Measurements from ENCODE around the gene SH3BP4.

The SH3BP4 gene

GRCh38 chr2:234949762-234950434 lies 1.9 kb upstream of the SH3BP4 start:
- DNase-seq (ENCODE audit: low read depth) = peak; percentile 99

- DNase-seq (ENCODE audit: low read depth) = no peak
Observed at GRCh38 chr2:234950435-234950729, 1.4 kb upstream of the SH3BP4 start.

DNA sequence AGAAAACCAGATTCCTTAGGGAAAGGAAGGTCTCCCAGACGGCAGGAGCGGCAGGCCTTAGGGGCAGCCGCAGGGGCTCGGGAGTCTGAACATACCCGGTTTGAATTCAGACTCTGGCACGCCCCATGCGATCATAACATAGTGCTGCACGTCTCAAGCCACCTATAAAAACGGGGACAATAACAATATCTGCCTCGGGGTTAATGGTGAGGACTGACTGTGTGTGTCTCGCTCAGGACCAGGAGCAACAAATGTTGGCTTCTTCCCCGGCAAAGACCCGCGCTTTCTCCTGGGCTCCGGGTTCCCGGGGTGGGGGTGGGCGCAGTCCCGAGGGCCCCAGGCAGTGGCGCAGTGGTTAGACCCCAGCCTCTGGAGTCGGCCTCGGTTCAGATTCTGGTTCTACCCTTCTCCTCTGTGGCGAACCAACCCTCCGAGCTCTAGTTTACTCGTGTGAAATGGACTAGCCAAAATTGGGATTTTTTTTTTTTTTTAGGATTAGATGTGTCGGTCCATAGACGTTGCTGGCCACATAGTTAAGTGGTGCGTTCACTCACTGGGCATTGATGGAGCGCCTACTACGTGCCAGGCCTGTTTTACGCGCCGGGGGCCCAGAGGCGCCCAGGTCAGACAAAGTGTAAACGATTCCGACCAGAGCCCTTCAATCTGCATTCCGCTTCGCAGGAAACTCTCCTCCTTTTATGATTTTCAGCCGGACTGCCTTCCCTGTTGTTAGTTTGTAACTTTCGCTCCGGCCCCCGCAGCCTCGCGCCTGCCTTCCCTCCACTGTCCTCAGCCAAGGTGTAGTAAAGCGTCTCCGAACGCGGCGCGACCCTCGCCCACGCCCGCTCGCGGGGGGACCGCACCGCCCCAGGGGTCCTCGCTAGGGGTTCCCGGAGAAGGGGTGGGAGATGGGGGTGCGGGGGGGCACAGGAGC lies 820 bp upstream of the SH3BP4 start:
- peak; percentile 64 for DNase-seq (ENCODE audit: low read depth)

DNA sequence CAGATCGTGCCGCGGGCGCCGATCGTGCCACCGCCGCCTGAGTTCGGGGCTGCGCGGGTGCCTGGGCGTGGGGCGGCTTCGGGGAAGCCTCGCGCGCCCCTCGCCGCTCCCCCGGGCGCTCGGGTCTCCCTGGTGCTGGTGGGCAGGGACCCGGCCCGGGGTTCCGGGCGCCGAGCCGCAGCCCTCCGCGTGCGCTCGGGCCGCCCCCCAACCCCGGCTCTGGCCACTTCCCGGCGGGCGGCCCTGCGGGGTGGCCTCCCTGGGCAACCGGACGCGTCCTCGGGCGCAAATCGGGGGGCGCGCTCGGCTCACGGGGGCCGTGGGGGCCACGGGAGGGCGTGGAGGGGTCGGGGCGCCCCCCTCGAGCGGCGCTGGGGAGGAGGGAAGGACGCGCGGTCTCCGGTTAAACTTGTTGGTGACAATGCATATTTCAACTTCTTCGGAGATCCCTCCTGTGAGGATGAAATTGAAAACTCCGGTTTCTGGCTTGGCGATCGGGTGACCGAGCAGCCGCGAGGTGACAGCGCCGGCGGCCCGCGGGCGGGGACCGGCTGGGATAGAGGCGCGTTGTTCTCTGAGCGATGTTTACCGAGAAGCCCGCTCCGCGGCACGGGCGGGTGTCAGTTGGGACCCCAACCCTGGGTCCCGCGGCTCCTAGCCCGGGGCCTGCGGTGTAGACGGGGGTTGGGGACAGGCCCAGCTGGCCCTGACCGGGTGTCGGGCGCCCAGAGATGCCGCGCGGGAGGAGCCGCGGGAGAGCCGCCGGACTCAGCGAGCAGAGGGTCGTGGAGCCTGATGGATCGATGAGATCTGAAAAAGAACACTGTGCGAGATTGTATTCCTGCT lies 676 bp downstream of the SH3BP4 start:
- peak; percentile 49 for DNase-seq (ENCODE audit: low read depth)

DNA sequence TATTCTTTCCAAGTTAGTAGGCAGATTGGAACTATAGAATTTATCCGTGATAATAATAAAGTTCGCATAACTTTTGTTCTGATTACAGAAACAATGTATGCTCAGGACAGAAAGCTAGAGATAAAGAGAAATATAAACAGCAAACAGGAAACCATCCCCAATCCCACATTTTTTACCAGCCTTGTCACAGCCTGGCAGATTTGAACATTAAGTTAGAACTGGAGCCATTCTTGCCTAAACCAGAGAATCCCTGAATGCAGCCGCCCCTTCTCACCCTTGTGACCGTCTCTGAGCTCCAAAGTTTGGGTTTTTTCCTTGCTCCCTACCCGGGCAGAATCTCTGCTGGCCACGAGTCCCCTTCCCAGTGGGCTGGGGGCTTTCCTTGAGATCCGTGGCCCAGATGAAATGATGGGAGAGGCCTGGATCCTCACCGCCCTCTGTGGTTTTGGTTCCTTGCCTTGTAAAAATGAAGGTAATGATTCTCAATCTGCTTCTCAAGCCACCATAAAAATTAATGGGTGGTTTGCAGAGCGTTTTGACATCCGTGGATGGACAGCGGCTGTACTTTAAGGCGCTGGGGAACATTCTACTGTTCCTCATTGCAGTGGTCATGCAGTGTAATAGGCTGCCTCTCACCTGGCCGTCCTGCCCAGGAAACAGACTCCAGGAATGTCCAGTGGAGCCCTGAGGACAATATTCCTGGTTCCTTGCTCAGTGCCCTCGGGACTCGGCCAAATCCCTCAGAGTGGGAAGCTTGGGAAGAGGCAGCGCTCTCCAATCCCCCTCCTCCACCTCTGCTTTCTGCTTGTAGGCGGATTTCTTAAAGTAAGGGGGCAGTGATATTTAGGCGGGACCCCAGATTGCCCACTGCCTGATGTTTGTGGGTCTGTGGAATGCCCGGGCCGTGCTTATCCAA lies 1.6 kb downstream of the SH3BP4 start:
- peak; percentile 52 for DNase-seq (ENCODE audit: low read depth)

GRCh38 chr2:234954551-234954992 lies 2.8 kb downstream of the SH3BP4 start:
- DNase-seq (ENCODE audit: low read depth) = no peak

DNA sequence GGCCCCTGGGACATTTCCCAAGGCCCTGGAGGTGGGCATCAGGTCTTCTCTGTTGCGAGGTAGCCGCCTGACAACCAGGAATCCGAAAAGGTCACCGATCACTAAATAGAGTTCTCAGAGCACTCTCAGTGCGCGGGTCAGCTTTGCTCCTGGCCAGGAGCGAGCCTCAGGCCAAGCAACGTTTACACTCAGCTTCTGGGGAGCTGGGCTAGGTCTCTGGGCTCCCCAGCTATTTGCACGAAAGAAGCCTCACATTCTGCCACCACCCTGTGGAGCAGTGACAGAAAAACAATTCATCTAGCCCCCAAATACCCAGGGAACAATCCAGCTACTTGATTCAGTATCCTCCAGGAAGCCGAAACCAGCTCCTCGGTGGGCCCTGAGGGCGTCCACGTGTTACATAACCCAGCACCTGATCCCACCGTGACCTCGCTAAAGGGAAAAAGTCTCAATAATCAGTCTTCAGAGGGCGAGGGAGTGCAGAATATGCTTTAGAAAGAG lies 3.3 kb downstream of the SH3BP4 start:
- DNase-seq (ENCODE audit: low read depth) = no peak

DNA sequence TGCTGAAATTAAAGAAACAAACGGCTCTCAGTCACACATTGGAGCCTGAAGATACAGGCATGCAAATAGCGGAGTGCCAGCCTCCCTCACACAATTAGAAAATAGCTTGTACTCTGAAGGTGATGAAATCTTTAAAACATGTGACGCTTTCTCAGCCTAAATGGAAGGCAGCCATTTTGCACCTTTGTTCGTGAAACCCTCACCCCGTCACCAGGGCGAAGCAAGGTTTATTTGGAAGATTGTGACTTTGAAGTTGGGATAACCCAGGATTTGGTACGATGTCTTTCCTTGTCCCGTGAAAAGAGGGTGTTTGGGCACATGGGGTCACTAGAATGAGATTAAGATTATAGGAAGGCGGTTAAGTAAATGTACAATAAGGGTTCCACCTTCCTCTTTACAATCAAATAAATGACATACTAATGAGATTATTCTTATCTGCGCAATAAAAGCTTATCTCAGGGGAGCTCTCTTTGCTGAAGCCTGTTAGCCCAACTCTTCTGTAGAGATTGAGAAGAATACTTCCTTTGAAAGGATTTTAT lies 4.2 kb downstream of the SH3BP4 start:
- no peak for DNase-seq (ENCODE audit: low read depth)

DNA sequence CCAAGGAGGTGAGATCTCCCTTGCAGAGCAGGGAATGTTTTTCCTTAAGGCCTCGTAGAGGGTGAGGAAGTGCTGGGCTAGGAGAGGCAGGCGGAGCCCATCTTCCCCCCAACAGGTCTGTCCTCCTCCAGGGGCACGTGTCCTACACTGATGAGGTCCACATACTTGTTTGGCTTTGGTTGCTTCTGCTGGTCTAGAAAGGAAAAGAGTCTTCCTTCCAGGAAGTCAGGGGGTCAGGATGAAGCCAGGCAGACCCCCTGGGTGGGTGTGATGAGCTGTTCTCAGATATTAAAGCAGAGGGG lies 6.0 kb downstream of the SH3BP4 start:
- DNase-seq (ENCODE audit: low read depth) = no peak

GRCh38 chr2:234958311-234958710 lies 6.5 kb downstream of the SH3BP4 start:
- no peak for DNase-seq (ENCODE audit: low read depth)

DNA sequence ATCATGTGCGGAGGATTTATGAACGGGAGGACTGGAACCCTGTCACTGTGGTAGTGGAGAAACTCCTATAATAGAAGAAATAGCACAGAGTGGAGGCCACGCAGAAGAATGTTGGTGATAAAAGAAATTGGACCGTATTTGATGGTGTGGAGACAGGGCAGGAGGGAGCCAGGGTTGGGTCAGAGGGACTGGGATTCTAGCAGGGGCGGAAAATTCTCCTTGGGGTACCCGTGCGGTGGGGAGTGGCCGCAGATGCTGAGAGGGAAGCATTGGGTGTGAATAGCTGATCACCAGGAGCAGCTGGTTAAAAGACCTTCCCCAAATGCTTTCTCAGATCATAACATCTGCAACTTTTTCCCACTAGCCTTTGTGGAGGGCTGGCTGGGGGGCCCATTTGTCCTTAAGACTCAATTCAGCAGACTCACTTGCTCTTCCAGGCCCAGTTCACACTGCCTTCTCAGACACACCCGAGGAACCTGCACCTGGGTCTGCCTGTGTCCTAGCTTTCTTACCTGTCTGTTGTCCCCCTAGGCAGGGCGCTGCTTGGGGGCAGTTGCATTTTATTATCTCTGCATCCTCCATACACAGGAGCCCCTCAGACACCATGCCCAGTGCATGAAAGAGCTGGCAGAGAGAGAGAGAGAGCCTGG lies 7.1 kb downstream of the SH3BP4 start:
- DNase-seq (ENCODE audit: low read depth) = no peak

DNA sequence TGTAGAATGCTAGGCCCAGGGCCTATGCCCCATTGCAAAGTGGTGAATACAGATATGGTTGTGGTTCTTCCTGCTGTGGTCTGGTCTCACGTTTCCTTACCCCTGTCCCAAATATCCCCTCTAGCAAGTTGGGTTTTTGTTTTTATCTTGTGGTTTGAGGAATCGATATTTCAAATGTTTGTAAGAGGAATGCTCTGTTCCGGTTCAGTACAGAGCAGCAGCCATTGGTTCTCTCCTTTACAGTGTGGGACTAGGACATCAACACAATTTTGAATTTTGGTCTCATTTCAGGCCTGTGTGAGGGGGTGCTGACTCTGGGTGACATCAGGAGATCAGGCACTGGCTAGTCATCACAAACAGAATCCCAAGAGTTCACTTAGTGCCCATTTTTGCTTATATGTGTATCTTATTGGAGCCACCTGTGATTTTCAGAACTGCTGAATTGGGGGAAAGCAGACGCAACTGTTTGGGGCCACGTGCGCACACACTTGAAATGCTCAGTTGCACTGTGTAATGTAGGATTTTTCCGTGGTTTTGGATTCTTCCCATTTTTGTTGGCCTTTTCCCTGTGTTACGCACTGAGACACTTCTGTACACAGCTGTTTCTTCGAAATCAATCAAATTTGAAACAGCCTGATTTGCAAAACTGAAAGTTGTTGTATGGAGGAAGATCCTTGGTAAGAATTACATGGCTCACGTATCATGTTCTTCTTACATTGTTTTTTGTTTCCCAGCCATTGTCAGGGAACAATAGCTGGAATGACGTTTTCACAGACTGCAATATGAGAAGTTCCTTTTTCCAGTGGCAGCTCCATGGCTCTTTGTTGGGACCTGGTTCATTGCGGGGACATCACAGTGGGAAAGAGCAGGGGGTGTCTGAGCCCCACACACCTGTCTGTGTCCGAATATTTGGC lies 8.6 kb downstream of the SH3BP4 start:
- DNase-seq (ENCODE audit: low read depth) = peak; percentile 59

- no peak for DNase-seq (ENCODE audit: low read depth)
Observed at GRCh38 chr2:234961784-234962183, 10.0 kb downstream of the SH3BP4 start.

GRCh38 chr2:234963773-234964615 lies 12.2 kb downstream of the SH3BP4 start:
- peak; percentile 63 for DNase-seq (ENCODE audit: low read depth)

DNA sequence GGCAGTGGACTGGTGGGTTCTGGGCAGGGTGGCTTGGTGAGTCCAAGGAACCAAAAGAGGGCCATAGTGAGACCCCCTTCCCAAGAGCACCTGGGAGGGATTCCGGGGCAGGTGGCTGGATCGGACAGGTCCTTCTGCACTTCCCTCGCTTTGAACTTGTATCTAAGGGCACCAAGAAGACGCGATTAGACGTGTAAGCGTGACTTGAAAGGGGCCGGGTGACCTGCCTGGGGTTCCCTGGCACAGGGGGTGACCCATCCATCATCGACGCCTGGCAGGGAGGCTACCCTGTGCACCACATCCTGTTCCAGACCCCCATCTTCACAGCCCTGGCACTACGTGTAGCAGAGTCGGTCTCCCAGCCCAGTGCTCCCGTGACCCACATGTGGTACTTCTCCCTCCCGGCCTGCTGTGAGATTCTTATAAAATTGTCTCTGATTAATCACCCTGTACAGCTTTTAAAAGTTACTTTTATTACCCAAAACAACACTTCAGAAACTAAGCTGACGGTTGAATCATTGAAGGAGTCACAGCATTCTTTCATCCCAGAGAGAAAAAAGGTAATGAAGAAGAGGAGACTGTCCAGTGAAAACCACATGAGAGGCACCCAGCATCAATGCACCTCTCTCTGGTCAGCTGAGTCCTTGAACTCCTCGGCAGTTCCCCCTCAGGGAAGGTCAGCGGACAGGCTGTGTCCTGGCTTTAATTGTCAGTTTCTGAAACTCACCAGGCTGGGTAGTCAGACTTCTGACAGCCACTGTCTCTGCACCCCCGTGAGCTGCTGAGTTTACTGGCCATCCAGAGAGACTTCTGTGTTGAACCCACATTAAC lies 13.0 kb downstream of the SH3BP4 start:
- peak; percentile 66 for DNase-seq (ENCODE audit: low read depth)

DNA sequence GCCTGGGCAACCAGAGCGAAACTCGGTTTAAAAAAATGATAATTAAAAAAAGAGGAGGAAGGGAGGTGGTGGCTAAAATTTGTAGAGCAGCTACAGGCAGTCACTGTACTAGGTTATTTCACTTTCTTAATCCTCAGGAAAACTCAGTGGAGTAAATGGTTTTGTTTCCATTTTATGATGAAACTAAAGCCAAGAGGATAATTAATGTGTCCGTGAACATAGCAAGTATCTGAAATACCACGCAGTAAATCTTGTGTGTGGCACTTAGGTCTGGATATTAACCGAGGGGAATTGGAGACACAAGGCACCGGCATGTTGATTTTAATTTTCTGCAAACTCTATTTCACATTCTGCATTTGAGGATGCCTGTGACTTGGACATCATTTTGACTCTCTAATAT lies 14.5 kb downstream of the SH3BP4 start:
- DNase-seq (ENCODE audit: low read depth) = no peak

DNA sequence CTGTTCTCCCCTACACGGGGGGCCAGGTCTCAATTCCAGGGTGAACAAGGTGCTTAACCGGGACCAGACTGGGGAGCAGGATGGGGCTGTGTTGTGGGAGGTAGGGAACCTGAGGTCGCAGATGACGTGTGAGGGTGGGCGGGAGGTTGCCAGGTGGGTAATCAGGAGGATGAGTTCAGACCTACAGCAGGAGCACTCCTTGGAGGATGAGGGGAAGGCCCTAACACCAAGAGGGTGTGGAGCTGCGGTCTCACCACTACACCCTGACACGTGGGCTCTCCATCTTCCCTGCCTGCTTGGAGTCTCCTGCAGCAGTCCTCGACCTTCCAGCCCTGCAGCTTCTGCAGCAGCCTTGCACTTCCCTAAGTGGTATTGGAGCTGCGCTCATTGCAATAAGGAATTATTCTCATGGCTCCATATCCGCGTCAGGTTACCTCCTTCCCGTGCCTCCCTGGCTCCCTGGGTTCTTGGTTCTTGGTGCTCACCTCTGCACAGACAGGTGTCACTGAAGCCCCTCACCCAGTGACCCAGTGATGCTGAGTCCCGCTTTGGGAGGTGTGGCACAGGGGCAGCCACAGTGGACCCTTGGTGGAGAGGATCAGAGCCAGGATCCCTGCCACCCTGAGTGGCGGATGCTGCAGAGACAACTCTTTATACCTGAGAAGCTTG lies 15.5 kb downstream of the SH3BP4 start:
- DNase-seq (ENCODE audit: low read depth) = no peak

Data from ELR (cell line).